ENCODE measurements around the gene TMEM218.

TMEM218 gene

GRCh38 chr11:125088576-125089455 lies 22.6 kb downstream of the TMEM218 start:
- no peak for DNase-seq

- DNase-seq, result no peak
Observed at GRCh38 chr11:125088123-125088522, 23.3 kb downstream of the TMEM218 start.

GRCh38 chr11:125086633-125087296 lies 24.7 kb downstream of the TMEM218 start:
- DNase-seq, result no peak

GRCh38 chr11:125085301-125086081 lies 25.9 kb downstream of the TMEM218 start:
- DNase-seq, result no peak

GRCh38 chr11:125084761-125085231 lies 26.6 kb downstream of the TMEM218 start:
- no peak for DNase-seq

GRCh38 chr11:125084057-125084416 lies 27.4 kb downstream of the TMEM218 start:
- DNase-seq, result no peak

GRCh38 chr11:125083312-125084056 lies 27.9 kb downstream of the TMEM218 start:
- DNase-seq, result no peak

- DNase-seq, result peak; percentile 54
Observed at GRCh38 chr11:125082611-125083311, 28.7 kb downstream of the TMEM218 start.

- no peak for DNase-seq
Observed at GRCh38 chr11:125082040-125082439, 29.4 kb downstream of the TMEM218 start.

GRCh38 chr11:125081098-125081798 lies 30.2 kb downstream of the TMEM218 start:
- no peak for DNase-seq

- no peak for DNase-seq
Observed at GRCh38 chr11:125080531-125080911, 30.9 kb downstream of the TMEM218 start.

- DNase-seq, result no peak
Observed at GRCh38 chr11:125079878-125080530, 31.4 kb downstream of the TMEM218 start.

- peak; percentile 7 for DNase-seq
Observed at GRCh38 chr11:125079151-125079877, 32.1 kb downstream of the TMEM218 start.

- DNase-seq, result no peak
Observed at GRCh38 chr11:125078516-125079140, 32.8 kb downstream of the TMEM218 start.

- DNase-seq, result no peak
Observed at GRCh38 chr11:125078016-125078415, 33.4 kb downstream of the TMEM218 start.

- no peak for DNase-seq
Observed at GRCh38 chr11:125076378-125076945, 35.0 kb downstream of the TMEM218 start.

- DNase-seq, result peak; percentile 9
Observed at GRCh38 chr11:125075900-125076317, 35.5 kb downstream of the TMEM218 start.

- no peak for DNase-seq
Observed at GRCh38 chr11:125075242-125075625, 36.2 kb downstream of the TMEM218 start.
